ENCODE results near the gene MAP1B.

MAP1B gene

DNA sequence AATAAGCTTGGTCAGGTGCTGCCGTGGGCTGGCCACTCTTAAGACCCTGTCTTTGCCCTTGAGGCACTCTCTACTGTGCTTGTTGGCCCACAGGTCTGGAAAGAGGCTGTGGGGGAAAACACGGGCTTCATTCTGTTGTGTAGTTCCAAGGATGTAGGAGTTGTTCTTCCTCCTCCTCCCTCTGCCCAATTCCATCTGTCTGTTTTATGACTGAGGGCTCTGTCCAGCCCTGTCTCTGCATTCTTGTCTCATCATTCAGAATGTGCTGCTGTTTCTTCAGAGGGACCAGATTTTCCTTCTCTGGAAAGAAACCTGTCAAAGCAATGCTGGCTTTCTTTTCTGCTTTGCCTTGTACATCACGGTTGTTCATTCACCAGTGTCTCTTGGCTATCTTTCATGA is 84.1 kb downstream of the MAP1B start:
- Histone ChIP-seq H3K9me3 (ENCODE audit: insufficient read depth, low read depth, low read length) (no peaks in the 10 kb centered on the region; the same call in 1 of the 2 replicates), H3K27ac (ENCODE audit: low read depth, low read length) (no peak overlapping the region), H3K27me3 (ENCODE audit: insufficient read depth, low read length) (no peaks in the 10 kb centered on the region), H3K4me1 (ENCODE audit: insufficient read depth, low read length) (no peaks in the 10 kb centered on the region), H3K36me3 (ENCODE audit: insufficient read depth, low read length) (peaks cover 99% of the 10 kb centered on the region), H3K9ac (ENCODE audit: low read depth, low read length) (no peak overlapping the region), H3K4me3 (ENCODE audit: low read length) (no peak overlapping the region)
- WGBS: 96% methylated on average over 3 of the region's 3 CpGs

DNA sequence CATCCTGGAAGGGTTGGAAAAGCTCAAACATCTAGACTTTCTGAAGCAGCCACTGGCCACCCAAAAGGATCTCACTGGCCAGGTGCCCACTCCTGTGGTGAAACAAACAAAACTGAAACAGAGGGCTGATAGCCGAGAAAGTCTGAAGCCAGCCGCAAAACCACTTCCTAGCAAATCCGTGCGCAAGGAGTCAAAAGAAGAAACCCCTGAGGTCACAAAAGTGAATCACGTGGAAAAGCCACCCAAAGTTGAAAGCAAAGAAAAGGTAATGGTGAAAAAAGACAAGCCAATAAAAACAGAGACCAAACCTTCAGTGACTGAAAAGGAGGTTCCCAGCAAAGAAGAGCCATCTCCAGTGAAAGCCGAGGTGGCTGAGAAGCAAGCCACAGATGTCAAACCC is 87.6 kb downstream of the MAP1B start:
- H3K4me3 ChIP-seq (ENCODE audit: low read length): no peak overlapping the region
- H3K27ac ChIP-seq (ENCODE audit: low read depth, low read length): no peak overlapping the region
- 98% methylated on average over 6 of the region's 6 CpGs for WGBS
- H3K9ac ChIP-seq (ENCODE audit: low read depth, low read length): no peak overlapping the region
- no peaks in the 10 kb centered on the region; the same call in 1 of the 2 replicates for H3K9me3 ChIP-seq (ENCODE audit: insufficient read depth, low read depth, low read length)
- H3K27me3 ChIP-seq (ENCODE audit: insufficient read depth, low read length): no peaks in the 10 kb centered on the region
- H3K36me3 ChIP-seq (ENCODE audit: insufficient read depth, low read length): peaks cover 100% of the 10 kb centered on the region
- H3K4me1 ChIP-seq (ENCODE audit: insufficient read depth, low read length): no peaks in the 10 kb centered on the region

DNA sequence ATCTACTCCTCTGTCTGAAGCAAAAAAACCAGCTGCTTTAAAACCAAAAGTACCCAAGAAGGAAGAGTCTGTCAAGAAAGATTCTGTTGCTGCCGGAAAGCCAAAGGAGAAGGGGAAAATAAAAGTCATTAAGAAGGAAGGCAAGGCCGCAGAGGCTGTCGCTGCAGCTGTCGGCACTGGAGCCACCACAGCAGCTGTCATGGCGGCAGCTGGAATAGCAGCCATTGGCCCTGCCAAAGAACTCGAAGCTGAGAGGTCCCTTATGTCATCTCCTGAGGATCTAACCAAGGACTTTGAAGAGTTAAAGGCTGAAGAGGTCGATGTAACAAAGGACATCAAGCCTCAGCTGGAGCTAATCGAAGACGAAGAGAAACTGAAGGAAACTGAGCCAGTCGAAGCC is 88.3 kb downstream of the MAP1B start:
- Histone ChIP-seq H3K36me3 (ENCODE audit: insufficient read depth, low read length) (peaks cover 100% of the 10 kb centered on the region), H3K9ac (ENCODE audit: low read depth, low read length) (no peak overlapping the region), H3K9me3 (ENCODE audit: insufficient read depth, low read depth, low read length) (no peaks in the 10 kb centered on the region; the same call in 1 of the 2 replicates), H3K27ac (ENCODE audit: low read depth, low read length) (no peak overlapping the region), H3K4me3 (ENCODE audit: low read length) (no peak overlapping the region), H3K27me3 (ENCODE audit: insufficient read depth, low read length) (no peaks in the 10 kb centered on the region), H3K4me1 (ENCODE audit: insufficient read depth, low read length) (no peaks in the 10 kb centered on the region)
- WGBS: 97% methylated on average over 10 of the region's 10 CpGs

DNA sequence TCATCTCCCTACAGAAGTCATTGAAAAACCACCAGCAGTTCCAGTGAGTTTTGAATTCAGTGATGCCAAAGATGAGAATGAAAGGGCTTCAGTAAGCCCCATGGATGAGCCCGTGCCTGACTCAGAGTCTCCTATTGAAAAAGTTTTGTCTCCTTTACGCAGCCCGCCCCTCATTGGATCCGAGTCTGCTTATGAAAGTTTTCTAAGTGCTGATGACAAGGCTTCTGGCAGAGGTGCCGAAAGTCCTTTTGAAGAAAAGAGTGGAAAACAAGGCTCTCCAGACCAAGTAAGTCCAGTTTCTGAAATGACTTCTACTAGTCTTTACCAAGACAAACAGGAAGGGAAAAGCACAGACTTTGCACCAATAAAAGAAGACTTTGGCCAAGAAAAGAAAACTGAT is 90.1 kb downstream of the MAP1B start:
- no peak overlapping the region for H3K27ac ChIP-seq (ENCODE audit: low read depth, low read length)
- no peaks in the 10 kb centered on the region; the same call in 1 of the 2 replicates for H3K9me3 ChIP-seq (ENCODE audit: insufficient read depth, low read depth, low read length)
- H3K27me3 ChIP-seq (ENCODE audit: insufficient read depth, low read length): no peaks in the 10 kb centered on the region
- no peak overlapping the region for H3K4me3 ChIP-seq (ENCODE audit: low read length)
- H3K9ac ChIP-seq (ENCODE audit: low read depth, low read length): no peak overlapping the region
- peaks cover 99% of the 10 kb centered on the region for H3K36me3 ChIP-seq (ENCODE audit: insufficient read depth, low read length)
- 0 out of 2 replicates have a peak, but pooled peaks cover 3% of the 10 kb centered on the region for H3K4me1 ChIP-seq (ENCODE audit: insufficient read depth, low read length)
- WGBS: 96% methylated on average over 5 of the region's 5 CpGs

DNA sequence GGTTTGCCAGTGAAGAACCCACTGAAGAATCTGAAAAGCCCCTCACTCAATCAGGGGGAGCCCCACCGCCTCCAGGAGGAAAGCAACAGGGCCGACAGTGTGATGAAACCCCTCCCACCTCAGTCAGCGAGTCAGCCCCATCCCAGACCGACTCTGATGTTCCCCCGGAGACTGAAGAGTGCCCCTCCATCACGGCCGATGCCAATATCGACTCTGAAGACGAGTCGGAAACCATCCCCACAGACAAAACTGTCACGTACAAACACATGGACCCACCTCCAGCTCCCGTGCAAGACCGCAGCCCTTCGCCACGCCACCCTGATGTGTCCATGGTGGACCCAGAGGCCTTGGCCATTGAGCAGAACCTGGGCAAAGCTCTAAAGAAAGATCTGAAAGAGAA is 92.4 kb downstream of the MAP1B start:
- Histone ChIP-seq H3K9me3 (ENCODE audit: insufficient read depth, low read depth, low read length) (no peaks in the 10 kb centered on the region), H3K4me1 (ENCODE audit: insufficient read depth, low read length) (0 out of 2 replicates have a peak, but pooled peaks cover 3% of the 10 kb centered on the region), H3K27me3 (ENCODE audit: insufficient read depth, low read length) (no peaks in the 10 kb centered on the region), H3K9ac (ENCODE audit: low read depth, low read length) (no peak overlapping the region), H3K36me3 (ENCODE audit: insufficient read depth, low read length) (peaks cover 99% of the 10 kb centered on the region), H3K4me3 (ENCODE audit: low read length) (no peak overlapping the region), H3K27ac (ENCODE audit: low read depth, low read length) (no peak overlapping the region)
- WGBS: 95% methylated on average over 15 of the region's 15 CpGs

DNA sequence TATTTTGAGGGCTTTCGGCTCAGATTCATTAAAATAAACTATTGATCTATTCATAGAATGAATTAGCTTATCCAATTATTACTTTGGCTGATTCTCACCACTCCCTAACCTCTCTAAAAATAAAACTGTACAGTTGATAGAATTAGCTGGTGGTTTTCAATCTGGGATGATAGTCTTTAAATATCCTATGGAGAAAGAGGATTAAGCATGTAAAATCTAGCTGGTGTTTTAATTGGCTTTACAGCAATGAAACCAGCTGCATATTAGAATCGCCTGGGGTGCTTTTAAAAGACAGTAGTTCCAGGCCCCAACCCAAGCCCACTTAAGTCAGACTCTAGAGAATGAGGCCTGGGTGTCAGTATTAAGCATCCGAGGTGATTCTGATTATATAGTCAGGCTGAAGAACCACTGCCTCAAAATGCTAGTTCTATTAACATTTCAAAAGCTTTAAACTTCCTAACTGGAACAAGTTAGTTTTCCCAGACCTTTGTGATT is 95.1 kb downstream of the MAP1B start:
- 0 out of 2 replicates have a peak, but pooled peaks cover 3% of the 10 kb centered on the region for H3K4me1 ChIP-seq (ENCODE audit: insufficient read depth, low read length)
- no peaks in the 10 kb centered on the region for H3K9me3 ChIP-seq (ENCODE audit: insufficient read depth, low read depth, low read length)
- no peak overlapping the region for H3K4me3 ChIP-seq (ENCODE audit: low read length)
- H3K9ac ChIP-seq (ENCODE audit: low read depth, low read length): no peak overlapping the region
- H3K27ac ChIP-seq (ENCODE audit: low read depth, low read length): no peak overlapping the region
- no peaks in the 10 kb centered on the region for H3K27me3 ChIP-seq (ENCODE audit: insufficient read depth, low read length)
- H3K36me3 ChIP-seq (ENCODE audit: insufficient read depth, low read length): peaks cover 99% of the 10 kb centered on the region
- 84% methylated on average over 2 of the region's 3 CpGs for WGBS

DNA sequence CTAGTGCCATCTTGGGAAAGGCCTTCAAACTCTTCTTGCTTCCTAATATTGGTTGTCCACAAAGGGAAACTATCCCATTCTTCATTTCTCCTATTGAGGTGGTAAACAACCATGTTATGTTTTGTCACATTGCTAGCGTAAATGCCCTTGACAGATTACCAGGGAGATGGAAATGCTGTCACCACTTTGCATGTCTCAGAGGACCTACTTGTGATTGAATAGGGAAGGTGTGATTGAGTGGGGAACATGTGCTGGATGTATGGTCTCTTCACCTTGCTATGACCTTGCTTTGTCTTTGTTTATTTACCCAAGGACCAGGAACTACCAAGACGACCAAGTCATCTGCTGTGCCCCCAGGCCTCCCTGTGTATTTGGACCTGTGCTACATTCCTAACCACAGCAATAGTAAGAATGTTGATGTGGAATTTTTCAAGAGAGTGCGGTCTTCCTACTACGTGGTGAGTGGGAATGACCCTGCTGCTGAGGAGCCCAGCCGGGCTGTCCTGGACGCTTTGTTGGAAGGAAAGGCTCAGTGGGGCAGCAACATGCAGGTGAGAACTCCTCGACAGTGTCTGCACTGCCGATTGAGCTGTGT is 96.1 kb downstream of the MAP1B start:
- H3K27ac ChIP-seq (ENCODE audit: low read depth, low read length): no peak overlapping the region
- peaks cover 7% of the 10 kb centered on the region; the same call in 1 of the 2 replicates for H3K4me1 ChIP-seq (ENCODE audit: insufficient read depth, low read length)
- 93% methylated on average over 8 of the region's 8 CpGs for WGBS
- no peaks in the 10 kb centered on the region for H3K27me3 ChIP-seq (ENCODE audit: insufficient read depth, low read length)
- H3K9me3 ChIP-seq (ENCODE audit: insufficient read depth, low read depth, low read length): no peaks in the 10 kb centered on the region
- H3K9ac ChIP-seq (ENCODE audit: low read depth, low read length): no peak overlapping the region
- H3K36me3 ChIP-seq (ENCODE audit: insufficient read depth, low read length): peaks cover 98% of the 10 kb centered on the region
- no peak overlapping the region for H3K4me3 ChIP-seq (ENCODE audit: low read length)

DNA sequence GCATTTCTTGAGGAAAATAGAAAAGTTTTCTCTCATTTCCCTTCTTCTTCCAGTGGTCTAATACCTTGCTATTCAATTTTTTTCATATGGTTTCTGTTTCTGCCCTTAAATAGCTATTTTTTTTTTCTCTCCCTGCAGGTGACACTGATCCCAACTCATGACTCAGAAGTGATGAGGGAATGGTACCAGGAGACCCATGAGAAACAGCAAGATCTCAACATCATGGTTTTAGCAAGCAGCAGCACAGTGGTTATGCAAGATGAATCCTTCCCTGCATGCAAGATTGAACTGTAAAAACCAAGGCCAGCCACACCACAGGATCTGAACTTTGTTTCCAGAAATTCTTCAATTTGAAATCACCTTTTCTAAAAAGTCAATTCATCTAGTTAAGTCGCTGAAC is 97.7 kb downstream of the MAP1B start:
- WGBS: 95% methylated on average over 1 of the region's 1 CpG
- H3K4me3 ChIP-seq (ENCODE audit: low read length): no peak overlapping the region
- H3K9ac ChIP-seq (ENCODE audit: low read depth, low read length): no peak overlapping the region
- H3K4me1 ChIP-seq (ENCODE audit: insufficient read depth, low read length): peaks cover 23% of the 10 kb centered on the region
- no peak overlapping the region for H3K27ac ChIP-seq (ENCODE audit: low read depth, low read length)
- peaks cover 88% of the 10 kb centered on the region for H3K36me3 ChIP-seq (ENCODE audit: insufficient read depth, low read length)
- no peaks in the 10 kb centered on the region for H3K27me3 ChIP-seq (ENCODE audit: insufficient read depth, low read length)
- H3K9me3 ChIP-seq (ENCODE audit: insufficient read depth, low read depth, low read length): no peaks in the 10 kb centered on the region

DNA sequence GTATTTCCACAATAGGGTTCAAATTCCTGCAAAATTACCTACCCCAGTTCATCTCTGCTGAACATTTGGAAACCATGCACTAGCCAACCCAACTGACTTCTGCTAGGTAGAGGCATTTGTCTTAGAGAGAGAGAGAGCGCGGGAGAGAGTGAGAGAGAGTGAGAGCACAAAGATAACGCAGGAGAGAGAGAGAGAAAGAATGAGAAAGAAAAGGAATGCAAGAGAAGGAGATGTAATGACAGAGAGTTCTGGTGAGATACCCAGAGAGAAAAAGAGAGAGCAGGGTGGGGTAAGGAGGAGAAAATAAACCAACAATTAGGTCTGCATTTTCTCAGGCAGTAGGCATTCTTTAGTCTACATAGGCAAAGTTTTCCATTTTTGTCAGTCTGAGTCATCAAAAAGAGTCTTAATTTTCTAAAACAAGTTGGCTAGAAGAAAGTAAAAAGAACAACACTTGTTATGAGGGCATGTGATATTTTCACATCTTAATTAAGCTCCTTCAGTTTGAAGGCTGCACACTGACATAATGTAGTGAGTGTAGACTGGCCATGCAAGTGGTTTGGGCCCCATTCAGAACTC is 98.2 kb downstream of the MAP1B start:
- Histone ChIP-seq H3K27me3 (ENCODE audit: insufficient read depth, low read length) (no peaks in the 10 kb centered on the region), H3K36me3 (ENCODE audit: insufficient read depth, low read length) (peaks cover 82% of the 10 kb centered on the region), H3K9me3 (ENCODE audit: insufficient read depth, low read depth, low read length) (no peaks in the 10 kb centered on the region), H3K4me3 (ENCODE audit: low read length) (no peak overlapping the region), H3K27ac (ENCODE audit: low read depth, low read length) (no peak overlapping the region), H3K4me1 (ENCODE audit: insufficient read depth, low read length) (peaks cover 28% of the 10 kb centered on the region), H3K9ac (ENCODE audit: low read depth, low read length) (no peak overlapping the region)
- 95% methylated on average over 3 of the region's 3 CpGs for WGBS

DNA sequence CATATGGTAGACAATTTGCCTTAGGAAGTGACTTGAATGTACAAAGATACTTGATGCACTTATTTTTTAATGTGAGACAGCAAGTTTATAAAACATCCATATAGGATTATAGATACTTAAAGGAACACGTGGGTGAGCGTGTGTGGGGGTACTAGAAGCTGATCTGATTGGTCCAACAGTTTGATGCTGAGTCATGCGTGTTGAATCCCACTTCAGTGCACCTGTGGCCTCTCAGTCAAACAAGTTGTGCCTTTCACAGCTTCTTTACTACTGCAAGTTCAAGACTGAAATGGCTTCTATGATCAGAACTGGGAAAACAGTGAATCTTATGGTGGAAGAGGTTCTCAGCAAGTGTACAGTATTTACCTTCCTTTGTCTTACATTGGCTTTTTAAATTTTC is 98.9 kb downstream of the MAP1B start:
- WGBS: 94% methylated on average over 3 of the region's 3 CpGs
- H3K27me3 ChIP-seq (ENCODE audit: insufficient read depth, low read length): no peaks in the 10 kb centered on the region
- peaks cover 76% of the 10 kb centered on the region for H3K36me3 ChIP-seq (ENCODE audit: insufficient read depth, low read length)
- H3K4me3 ChIP-seq (ENCODE audit: low read length): no peak overlapping the region
- H3K27ac ChIP-seq (ENCODE audit: low read depth, low read length): no peak overlapping the region
- no peaks in the 10 kb centered on the region for H3K9me3 ChIP-seq (ENCODE audit: insufficient read depth, low read depth, low read length)
- no peak overlapping the region for H3K9ac ChIP-seq (ENCODE audit: low read depth, low read length)
- peaks cover 31% of the 10 kb centered on the region for H3K4me1 ChIP-seq (ENCODE audit: insufficient read depth, low read length)

DNA sequence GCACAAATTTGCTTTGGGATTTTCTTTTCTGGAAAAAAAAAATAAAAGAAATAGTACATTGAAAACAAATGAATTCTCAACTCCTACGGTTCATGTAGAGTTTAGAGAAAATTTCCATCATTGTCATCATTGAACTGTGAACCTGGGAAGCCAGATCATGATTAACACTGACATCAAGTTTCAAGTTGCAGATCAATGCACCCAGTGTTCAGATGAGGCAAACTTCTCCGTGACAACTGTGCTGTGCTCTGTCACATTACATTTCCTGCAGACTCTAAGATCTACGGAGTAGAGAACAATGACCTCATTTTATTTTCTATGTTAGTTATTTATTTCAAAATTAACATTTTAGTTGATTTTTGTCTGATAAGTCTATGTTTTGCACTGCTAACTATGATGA is 99.7 kb downstream of the MAP1B start:
- Histone ChIP-seq H3K36me3 (ENCODE audit: insufficient read depth, low read length) (peaks cover 68% of the 10 kb centered on the region), H3K27ac (ENCODE audit: low read depth, low read length) (no peak overlapping the region), H3K4me1 (ENCODE audit: insufficient read depth, low read length) (peaks cover 30% of the 10 kb centered on the region), H3K9ac (ENCODE audit: low read depth, low read length) (no peak overlapping the region), H3K4me3 (ENCODE audit: low read length) (no peak overlapping the region), H3K9me3 (ENCODE audit: insufficient read depth, low read depth, low read length) (no peaks in the 10 kb centered on the region), H3K27me3 (ENCODE audit: insufficient read depth, low read length) (no peaks in the 10 kb centered on the region)
- WGBS: 86% methylated on average over 3 of the region's 3 CpGs

All from HUES64 (cell line).